AG09309 (cell line): ENCODE results near the gene RPL36A.
A peak's percentile ranks its signal among the peaks of the same experiment; 100 is the strongest.

ENCODE experiments used
- DNase-seq: peaks from one replicate; pipeline ENCODE4 v3.0.0-alpha.2; 2010; ENCODE audit warnings: low read depth
- H3K4me3 ChIP-seq: 2 replicates; pipeline ENCODE4 v1.5.1; 2011; ENCODE audit warnings: mild to moderate bottlenecking, low read depth, low read length, moderate library complexity; ENCODE audit not compliant: control insufficient read depth
- TF ChIP-seq, protein P1 (sequence below): IDR thresholded peaks from 2 replicates; pipeline ENCODE4 v1.5.1; 2011; ENCODE audit warnings: mild to moderate bottlenecking, low read depth, low read length, inconsistent platforms; ENCODE audit not compliant: insufficient read depth, control insufficient read depth; ENCODE audit errors: missing control alignments

Gene RPL36A

DNA sequence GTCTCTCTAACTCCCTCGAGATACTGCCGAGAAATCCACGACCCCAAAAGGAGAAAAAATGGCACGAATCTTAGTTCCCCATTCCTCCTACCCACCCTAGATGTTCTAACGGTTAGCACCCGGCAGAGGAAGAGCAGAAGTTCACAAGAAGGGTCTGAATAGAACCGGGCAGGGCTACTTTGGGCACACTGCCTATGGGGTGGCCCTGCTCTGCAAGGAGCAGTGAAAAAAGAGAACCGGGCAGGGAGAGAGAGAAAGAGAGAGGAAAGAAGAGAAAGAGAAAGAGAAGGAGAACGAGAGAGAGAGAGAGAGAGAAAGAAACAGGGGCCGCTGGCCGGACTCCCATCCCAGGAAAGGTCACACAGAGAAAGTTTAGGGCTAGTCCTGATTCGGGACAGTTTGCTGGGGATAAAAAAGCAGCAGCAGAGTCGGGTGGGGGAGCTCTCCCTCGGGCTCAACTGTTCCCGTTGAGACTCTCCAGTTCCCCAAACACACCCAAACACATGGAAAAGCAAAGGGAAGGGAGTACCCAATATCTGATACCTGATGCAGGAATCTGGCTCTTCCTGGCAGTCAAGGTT is 16.4 kb downstream of the RPL36A start:
- H3K4me3 ChIP-seq, result peak overlapping the region; percentile 61
- no peak for DNase-seq
- TF ChIP-seq, protein P1, sequence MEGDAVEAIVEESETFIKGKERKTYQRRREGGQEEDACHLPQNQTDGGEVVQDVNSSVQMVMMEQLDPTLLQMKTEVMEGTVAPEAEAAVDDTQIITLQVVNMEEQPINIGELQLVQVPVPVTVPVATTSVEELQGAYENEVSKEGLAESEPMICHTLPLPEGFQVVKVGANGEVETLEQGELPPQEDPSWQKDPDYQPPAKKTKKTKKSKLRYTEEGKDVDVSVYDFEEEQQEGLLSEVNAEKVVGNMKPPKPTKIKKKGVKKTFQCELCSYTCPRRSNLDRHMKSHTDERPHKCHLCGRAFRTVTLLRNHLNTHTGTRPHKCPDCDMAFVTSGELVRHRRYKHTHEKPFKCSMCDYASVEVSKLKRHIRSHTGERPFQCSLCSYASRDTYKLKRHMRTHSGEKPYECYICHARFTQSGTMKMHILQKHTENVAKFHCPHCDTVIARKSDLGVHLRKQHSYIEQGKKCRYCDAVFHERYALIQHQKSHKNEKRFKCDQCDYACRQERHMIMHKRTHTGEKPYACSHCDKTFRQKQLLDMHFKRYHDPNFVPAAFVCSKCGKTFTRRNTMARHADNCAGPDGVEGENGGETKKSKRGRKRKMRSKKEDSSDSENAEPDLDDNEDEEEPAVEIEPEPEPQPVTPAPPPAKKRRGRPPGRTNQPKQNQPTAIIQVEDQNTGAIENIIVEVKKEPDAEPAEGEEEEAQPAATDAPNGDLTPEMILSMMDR, result no peak

DNA sequence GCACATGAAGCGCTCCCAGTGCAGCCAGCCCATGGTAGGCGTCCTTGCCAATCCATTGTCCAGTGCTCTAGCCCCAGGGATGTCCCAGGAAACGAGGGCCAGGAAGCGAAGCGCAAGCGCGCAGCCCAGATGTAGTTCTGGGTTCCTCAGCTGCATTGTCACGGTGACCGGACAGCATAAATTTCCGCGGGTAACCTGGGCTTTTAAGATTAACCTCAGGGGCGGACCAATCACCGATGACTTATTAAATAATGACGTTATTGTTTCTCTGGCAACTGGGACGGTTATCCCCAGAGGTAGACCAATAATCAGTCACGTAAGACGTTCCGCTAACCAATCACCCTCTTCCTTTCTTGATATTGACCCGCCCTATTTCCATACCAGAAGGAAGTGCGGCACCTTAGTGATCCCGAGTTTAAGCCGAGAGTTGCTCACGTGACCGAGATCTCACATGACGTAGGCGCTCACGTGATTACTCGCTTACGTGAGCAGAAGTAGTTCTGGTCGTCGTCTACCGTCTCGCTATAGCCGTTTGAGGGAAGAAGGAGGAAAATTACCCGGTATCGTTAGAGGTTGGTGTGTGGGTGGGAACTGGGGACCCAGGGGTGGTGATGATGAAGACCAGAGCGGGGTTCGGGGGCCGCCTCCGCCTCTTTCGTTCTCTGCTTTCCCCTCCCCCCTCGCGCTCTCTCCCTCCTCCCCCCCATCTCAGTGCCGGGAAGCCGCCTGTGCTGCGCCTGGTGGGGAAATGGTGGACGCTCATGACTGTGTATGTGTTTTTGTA is 17.1 kb downstream of the RPL36A start, which contains the start of the genes GLA and HNRNPH2:
Gene GLA, minus strand, starts transcription at position 178 of the 784 bp plus-strand sequence. Its CDS starts 22 bp downstream, at position 156.
Gene HNRNPH2, plus strand, starts transcription at position 475 of the 784 bp plus-strand sequence. CDS start 3,767 bp downstream, outside the sequence.
- DNase-seq, result peak; percentile 97
- H3K4me3 ChIP-seq, result peak within 1 kb of the TSS; percentile 64
- TF ChIP-seq, protein P1, result no peak

DNA sequence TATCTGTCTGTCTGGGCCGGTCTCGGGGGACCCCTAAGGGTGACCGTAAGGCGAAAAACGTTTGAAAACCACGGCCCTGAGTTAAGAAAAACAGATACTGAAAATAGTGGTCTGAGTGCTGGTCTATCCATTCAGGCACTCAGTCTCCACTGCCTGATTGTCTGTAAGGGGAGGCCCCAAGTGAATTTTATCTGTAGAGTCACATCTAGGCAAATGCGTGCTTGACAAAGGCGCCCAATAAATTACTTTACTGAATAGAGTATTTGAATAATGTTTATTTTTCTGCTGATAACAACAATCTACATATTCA is 17.7 kb downstream of the RPL36A start:
- TF ChIP-seq, protein P1, result no peak
- peak overlapping the region; percentile 64 for H3K4me3 ChIP-seq
- no peak for DNase-seq

DNA sequence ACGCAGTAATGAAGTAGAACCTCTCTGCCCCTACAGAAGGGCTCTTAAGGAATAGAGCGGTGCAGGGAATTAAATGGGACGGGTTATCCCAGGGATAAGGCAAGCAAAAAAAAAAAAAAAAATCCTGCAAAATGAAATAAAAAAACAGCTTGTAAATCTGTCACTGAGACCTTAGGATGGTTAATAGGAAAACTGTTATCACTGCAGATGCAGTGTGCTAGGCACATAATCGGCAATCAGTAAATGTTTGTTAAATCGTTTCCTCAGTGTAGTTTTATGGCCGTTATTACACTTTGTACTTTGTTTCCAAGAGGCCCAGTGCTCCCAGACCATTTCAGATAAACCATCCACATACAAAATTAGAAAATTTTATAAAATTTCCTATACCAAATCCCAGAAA is 18.2 kb downstream of the RPL36A start:
- H3K4me3 ChIP-seq, result peak overlapping the region; percentile 64
- no peak for DNase-seq
- TF ChIP-seq, protein P1, result no peak

DNA sequence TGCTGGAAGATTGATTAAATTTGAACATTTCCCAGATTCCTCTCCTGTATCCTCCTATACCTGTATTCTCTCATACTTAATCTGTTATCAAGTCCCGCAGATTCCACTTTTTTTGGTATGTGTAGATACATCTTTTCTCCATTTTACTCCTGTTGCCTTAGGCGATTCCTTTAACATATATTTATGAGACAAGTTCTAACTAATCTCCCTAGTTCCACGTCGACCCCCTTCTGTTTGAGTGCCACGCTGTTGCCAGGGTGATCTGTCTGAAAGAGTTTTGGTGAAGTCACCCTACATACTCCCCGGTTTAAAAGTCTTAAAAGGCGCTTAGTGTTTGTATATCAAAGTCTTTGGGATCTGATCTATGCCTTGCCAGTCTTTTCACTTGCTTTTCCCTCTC is 19.6 kb downstream of the RPL36A start:
- DNase-seq, result no peak
- TF ChIP-seq, protein P1, result no peak
- no peak overlapping the region for H3K4me3 ChIP-seq

DNA sequence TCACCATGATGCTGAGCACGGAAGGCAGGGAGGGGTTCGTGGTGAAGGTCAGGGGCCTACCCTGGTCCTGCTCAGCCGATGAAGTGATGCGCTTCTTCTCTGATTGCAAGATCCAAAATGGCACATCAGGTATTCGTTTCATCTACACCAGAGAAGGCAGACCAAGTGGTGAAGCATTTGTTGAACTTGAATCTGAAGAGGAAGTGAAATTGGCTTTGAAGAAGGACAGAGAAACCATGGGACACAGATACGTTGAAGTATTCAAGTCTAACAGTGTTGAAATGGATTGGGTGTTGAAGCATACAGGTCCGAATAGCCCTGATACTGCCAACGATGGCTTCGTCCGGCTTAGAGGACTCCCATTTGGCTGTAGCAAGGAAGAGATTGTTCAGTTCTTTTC is 21.2 kb downstream of the RPL36A start:
- H3K4me3 ChIP-seq, result no peak overlapping the region
- TF ChIP-seq, protein P1, result no peak
- DNase-seq, result no peak
